ENCODE measurements around the gene CABP7.

Gene CABP7

GRCh38 chr22:29722587-29722986 is 2.8 kb downstream of the CABP7 start:
- DNase-seq = peak in 2 of 14 donors; percentile 18 to 65

GRCh38 chr22:29723766-29724165 is 4.0 kb downstream of the CABP7 start:
- DNase-seq = no peak

DNA sequence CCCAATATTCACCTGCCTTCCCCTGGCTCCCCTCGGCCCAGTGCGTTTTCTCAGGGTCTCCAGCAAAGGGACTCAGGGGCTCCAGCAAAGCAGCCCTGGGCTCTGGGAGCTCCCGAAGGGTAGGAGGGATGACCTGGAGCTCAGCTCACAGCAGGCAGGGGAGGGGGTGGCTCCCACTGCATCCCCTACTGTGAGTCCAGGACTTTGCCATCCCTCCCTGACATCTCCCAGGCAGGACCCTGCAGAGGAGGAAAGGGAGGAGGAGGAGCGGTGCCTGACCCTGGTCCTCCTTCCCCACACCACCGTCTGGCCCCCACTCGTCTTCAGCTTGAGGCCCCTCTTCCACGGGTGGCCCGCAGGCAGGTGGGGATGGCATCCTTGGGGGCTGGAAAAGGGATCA is 5.0 kb downstream of the CABP7 start:
- no peak for DNase-seq

- DNase-seq = no peak
Observed at GRCh38 chr22:29726106-29726505, 6.3 kb downstream of the CABP7 start.

DNA sequence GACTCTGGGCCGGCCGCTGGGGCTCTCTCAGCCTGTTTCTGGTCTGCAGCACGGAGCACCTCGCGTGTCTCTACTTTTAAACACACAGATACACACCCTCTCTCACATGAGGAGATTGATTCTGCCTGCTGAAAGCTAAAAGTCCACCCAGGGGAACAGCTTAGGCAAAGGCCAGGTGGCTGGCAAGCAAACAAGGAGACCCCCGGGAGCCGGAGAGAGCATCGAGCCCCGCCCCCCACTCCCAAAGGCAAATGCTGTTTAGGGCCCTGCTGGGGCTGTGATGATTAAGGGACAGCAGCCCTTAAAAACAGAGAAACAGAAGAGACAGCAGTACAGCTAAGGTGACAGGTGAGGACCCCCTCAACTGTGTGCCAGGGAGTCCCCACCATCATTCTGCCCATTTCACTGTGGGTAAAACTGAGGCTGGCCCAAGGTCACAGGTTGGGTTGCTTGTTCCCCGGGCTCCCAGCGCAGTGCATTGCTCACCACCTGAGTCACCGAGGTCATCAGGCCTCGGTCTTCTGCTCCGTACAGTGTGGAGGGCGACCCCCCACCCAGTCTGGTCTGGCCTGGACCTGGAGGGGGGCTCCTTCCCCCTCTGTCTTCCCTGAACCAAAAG is 6.8 kb downstream of the CABP7 start:
- DNase-seq = no peak

DNA sequence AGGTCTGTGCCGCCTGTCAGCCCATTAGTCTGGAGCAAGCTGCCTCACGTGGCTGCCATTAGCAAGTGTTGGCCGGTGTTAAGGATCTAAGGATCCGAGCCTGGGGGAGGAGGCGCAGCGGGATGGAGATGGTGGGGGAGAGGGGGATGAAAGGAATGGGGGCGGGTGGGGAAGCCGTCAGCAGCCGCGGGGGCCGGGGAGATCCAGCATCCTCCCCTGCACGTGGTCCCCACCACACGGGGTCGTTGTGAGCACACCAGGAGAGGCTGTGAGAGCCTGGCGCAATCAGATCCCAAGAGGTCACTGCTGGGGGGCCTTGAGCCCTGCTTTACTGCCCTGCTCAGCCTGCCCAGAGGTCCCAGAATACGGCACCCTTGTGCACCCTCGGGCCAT is 7.3 kb downstream of the CABP7 start:
- peak in 3 of 14 donors; percentile 16 to 32 (median 23) for DNase-seq

DNA sequence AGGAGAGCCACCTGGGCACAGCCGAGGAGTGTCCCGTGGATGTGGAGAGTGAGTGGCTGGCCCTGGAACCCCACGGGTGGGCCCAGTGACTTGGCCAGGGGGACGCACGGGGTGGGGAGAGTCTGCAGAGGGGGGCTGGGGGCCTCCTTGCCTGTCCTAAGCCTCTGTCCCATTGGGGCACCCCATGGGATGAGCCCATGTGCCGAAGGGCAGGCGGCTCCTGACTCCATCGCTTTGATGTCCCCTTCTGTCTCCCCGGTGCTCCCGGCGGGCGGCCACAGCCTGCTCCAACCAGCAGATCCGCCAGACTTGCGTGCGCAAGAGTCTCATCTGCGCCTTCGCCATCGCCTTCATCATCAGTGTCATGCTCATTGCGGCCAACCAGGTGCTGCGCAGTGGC is 9.4 kb downstream of the CABP7 start:
- DNase-seq = peak in 1 of 14 donors; percentile 8

- no peak for DNase-seq
Observed at GRCh38 chr22:29731058-29731850, 11.5 kb downstream of the CABP7 start.

DNA sequence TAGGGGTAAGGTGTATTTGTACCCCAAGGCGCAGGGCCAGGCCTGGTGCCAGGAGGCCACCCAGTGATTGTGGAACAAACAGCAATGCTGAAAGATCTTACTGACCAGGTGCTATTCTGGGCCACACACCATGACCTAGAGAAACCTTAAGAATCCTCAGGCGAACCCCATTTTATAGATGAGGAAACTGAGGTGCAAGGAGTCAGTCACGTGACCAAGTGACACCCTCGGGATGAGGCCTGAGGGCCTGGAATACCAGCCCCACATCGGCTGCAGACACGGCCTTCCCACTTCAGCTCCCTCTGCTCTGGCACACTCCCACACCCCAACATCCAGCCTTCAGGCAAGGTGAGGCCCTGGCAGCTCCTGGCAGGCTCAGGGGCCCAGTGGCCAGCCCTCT is 13.1 kb downstream of the CABP7 start:
- no peak for DNase-seq

GRCh38 chr22:29733362-29734201 is 13.8 kb downstream of the CABP7 start:
- no peak for DNase-seq

DNA sequence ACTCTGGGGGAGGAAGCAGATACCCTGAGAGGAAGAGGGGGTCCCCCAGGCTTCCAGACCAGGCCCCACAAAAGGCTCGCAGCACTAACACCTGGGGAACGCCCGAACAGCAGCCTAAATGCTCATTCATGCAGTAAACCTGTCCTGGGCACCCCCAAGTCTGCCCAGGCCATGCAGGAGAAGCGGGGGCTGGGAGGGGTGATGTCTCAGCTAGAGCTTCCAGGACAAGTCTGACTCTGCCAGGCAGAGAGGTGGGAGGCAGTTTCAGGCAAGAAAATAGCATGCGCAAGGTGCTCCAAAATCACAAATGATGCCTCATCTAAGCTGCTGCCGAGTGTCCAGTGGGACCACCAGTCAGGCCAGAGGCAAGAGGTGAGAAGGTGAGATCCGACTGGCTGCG is 14.6 kb downstream of the CABP7 start:
- no peak for DNase-seq

- DNase-seq = no peak
Observed at GRCh38 chr22:29734838-29735237, 15.0 kb downstream of the CABP7 start.

GRCh38 chr22:29735416-29735815 is 15.6 kb downstream of the CABP7 start:
- no peak for DNase-seq

- peak in 5 of 14 donors; percentile 10 to 31 (median 14) for DNase-seq
Observed at GRCh38 chr22:29737251-29738117, 17.7 kb downstream of the CABP7 start.

GRCh38 chr22:29738118-29738815 is 18.5 kb downstream of the CABP7 start:
- DNase-seq = peak in 1 of 14 donors; percentile 58

- DNase-seq = no peak
Observed at GRCh38 chr22:29739346-29739875, 19.6 kb downstream of the CABP7 start.

- no peak for DNase-seq
Observed at GRCh38 chr22:29740216-29740615, 20.4 kb downstream of the CABP7 start.

DNA sequence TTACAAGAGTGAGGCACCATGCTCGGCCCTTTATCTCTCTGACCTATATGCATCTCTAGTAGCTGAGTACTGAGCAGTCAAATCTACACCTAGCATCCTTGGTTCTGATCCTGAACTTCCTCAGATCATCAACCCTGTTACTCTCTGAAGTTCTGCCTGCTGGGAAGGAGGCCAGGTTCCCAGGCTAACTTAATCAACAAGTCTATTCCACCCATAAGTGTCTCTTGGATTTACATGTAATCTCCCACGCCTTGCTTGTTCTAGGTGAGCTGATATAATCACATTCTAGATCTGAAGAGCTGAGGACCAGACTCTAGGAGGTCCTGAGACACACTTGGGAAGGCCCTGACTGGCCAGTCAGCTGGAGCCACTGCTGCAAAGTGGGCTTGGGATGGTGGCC is 22.1 kb downstream of the CABP7 start:
- DNase-seq = no peak

GRCh38 chr22:29742326-29742725 is 22.5 kb downstream of the CABP7 start:
- DNase-seq = no peak

DNA sequence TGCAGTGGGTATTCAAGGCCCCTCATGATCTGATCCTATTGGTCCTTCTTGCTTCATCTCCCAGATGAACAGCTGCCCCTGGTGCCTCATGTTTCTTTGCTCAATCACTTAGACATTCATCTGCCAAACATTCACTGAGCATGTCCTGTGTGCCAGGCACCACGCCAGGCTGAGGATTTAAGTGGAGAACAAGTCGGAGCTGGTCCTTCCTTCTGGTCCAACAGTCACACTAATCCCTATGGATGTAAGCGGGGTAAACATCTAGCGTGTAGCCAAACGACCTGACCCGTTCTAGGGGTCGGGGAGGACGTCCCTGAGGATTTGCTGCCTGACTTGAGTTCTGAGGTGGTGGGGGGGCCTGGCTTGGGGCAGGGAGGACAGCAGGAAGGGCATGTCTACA is 25.1 kb downstream of the CABP7 start:
- no peak for DNase-seq

DNA sequence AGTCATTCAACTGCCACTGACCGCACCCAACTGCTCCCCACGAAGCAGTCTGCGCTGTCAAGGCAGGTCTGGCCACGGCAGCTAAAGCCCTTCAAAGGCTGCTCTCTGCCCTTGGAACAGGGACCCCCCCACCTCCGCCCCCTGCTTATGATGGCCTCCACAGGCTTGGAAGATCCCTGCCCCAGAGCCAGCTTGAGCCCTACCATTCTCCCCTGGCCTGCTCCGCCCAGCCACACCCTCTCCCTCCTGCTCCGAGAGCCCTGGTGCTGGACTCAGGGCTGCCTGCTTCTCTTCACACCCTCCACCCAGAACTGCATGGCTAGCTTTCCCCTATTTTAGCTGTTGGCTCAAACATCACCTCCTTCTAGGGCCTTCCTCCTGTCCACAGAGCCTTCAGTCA is 28.0 kb downstream of the CABP7 start:
- DNase-seq = no peak

Measured in C1 segment of cervical spinal cord (tissue), 14 donors.